Activated effector memory CD4-positive, alpha-beta T cell treated with Interleukin-2 at 50 U/mL for 16 hours (primary cell): ENCODE measurements around the gene MFSD11.
"Not testable (repeated sequence)": the region's sequence is repeated elsewhere in the genome, so short reads cannot be mapped to it uniquely, and the experiment has no call there.

Experiments used
- DNase-seq: peaks from one replicate; pipeline ENCODE4 v3.0.0-alpha.2; 2020

MFSD11 gene

GRCh38 chr17:76737676-76738467, at the start of gene MFSD11:
MFSD11 (plus strand) TSS chr17:76738119; CDS start chr17:76738353, 234 bp downstream.
- peak; percentile 90 for DNase-seq

- no peak for DNase-seq
Measured at GRCh38 chr17:76688165-76688622, 49.7 kb upstream of the MFSD11 start.

GRCh38 chr17:76689859-76690258, 48.1 kb upstream of the MFSD11 start:
- DNase-seq, result no peak

- no peak for DNase-seq
Measured at GRCh38 chr17:76690596-76691280, 47.2 kb upstream of the MFSD11 start.

- no peak for DNase-seq
Measured at GRCh38 chr17:76691379-76692191, 46.3 kb upstream of the MFSD11 start.

- no peak for DNase-seq
Measured at GRCh38 chr17:76695059-76695831, 42.7 kb upstream of the MFSD11 start.

- no peak for DNase-seq
Measured at GRCh38 chr17:76696763-76697701, 40.9 kb upstream of the MFSD11 start.

GRCh38 chr17:76697702-76698465, 40.0 kb upstream of the MFSD11 start:
- no peak for DNase-seq

GRCh38 chr17:76698466-76698977, 39.4 kb upstream of the MFSD11 start:
- not testable (repeated sequence) for DNase-seq

- no peak for DNase-seq
Measured at GRCh38 chr17:76700270-76700616, 37.7 kb upstream of the MFSD11 start.

GRCh38 chr17:76700617-76701470, 37.1 kb upstream of the MFSD11 start:
- no peak for DNase-seq

GRCh38 chr17:76701471-76701967, 36.4 kb upstream of the MFSD11 start:
- no peak for DNase-seq

GRCh38 chr17:76702076-76702475, 35.8 kb upstream of the MFSD11 start:
- DNase-seq, result no peak

- DNase-seq, result no peak
Measured at GRCh38 chr17:76702941-76703637, 34.8 kb upstream of the MFSD11 start.

GRCh38 chr17:76704805-76705204, 33.1 kb upstream of the MFSD11 start:
- no peak for DNase-seq

- no peak for DNase-seq
Measured at GRCh38 chr17:76706817-76707216, 31.1 kb upstream of the MFSD11 start.

- no peak for DNase-seq
Measured at GRCh38 chr17:76707985-76708807, 29.7 kb upstream of the MFSD11 start.
